ENCODE measurements around the gene FGF4.

Gene FGF4

GRCh38 chr11:69803604-69804218 lies 28.6 kb upstream of the FGF4 start:
- CTCF ChIA-PET: interaction anchor here (0.6 to 0.7 kb wide), 2 partner anchors 82 to 85 kb away, joined by 3 to 4 read pairs; no protein-coding TSS in a partner anchor
- POLR2A ChIA-PET: no interaction called here
- Histone ChIP-seq H3K4me1 (ENCODE audit: control insufficient read depth, insufficient read depth, low read length) (no peaks in the 10 kb centered on the region), H3K27ac (ENCODE audit: extremely low read depth, low read depth, low read length) (no peak overlapping the region), H3K4me3 (ENCODE audit: low read depth, low read length) (no peak overlapping the region), H3K36me3 (ENCODE audit: control insufficient read depth in 2 of 2, insufficient read depth in 1 of 2, low read length in 2 of 2) (no peaks in the 10 kb centered on the region), H3K9me3 (ENCODE audit: control insufficient read depth, insufficient read depth, low read depth, low read length) (no peaks in the 10 kb centered on the region)
- TF ChIP-seq ZNF785 (tag by site-specific recombination; IDR thresholded peaks at IDR 0.05) (no peak), ZNF366 (tag by site-specific recombination; conservative IDR thresholded peaks at IDR 0.05) (peak; percentile 99), ZNF76 (tag by site-specific recombination; IDR thresholded peaks at IDR 0.05; ENCODE audit: borderline replicate concordance, low read depth) (no peak), ZNF776 (tag by site-specific recombination; IDR thresholded peaks at IDR 0.05; ENCODE audit: borderline replicate concordance) (0 out of 2 replicates have a peak, but pooled peaks have one; percentile 12), ZNF629 (tag by site-specific recombination; IDR thresholded peaks at IDR 0.05) (no peak), SCRT2 (tag by site-specific recombination; IDR thresholded peaks at IDR 0.05) (no peak), SALL2 (tag by site-specific recombination; IDR thresholded peaks at IDR 0.05; ENCODE audit: borderline replicate concordance) (peak; percentile 50; the same call in 1 of the 2 replicates), ZBTB17 (tag by site-specific recombination; IDR thresholded peaks at IDR 0.05) (peak; percentile 100)

GRCh38 chr11:69803022-69803421 lies 27.9 kb upstream of the FGF4 start:
- Histone ChIP-seq H3K4me3 (ENCODE audit: low read depth, low read length) (no peak overlapping the region), H3K9me3 (ENCODE audit: control insufficient read depth, insufficient read depth, low read depth, low read length) (no peaks in the 10 kb centered on the region), H3K4me1 (ENCODE audit: control insufficient read depth, insufficient read depth, low read length) (no peaks in the 10 kb centered on the region), H3K36me3 (ENCODE audit: control insufficient read depth in 2 of 2, insufficient read depth in 1 of 2, low read length in 2 of 2) (no peaks in the 10 kb centered on the region), H3K27ac (ENCODE audit: extremely low read depth, low read depth, low read length) (no peak overlapping the region)
- ChIA-PET POLR2A (no interaction called here), CTCF (interaction anchor here (0.6 to 0.7 kb wide), 2 partner anchors 86 to 94 kb away, joined by 3 to 4 read pairs; no protein-coding TSS in a partner anchor)
- TF ChIP-seq ATF2 (tag by site-specific recombination; IDR thresholded peaks at IDR 0.05; ENCODE audit: low read depth) (no peak), ZNF623 (tag by site-specific recombination; IDR thresholded peaks at IDR 0.05) (peak; percentile 90)

- TF ChIP-seq ELK4 (IDR thresholded peaks at IDR 0.05; ENCODE audit: borderline replicate concordance, low read depth, low read length) (no peak), ZBTB1 (tag by site-specific recombination; IDR thresholded peaks at IDR 0.05) (no peak), KLF17 (tag by site-specific recombination; IDR thresholded peaks at IDR 0.05) (no peak), TCF7L2 (IDR thresholded peaks at IDR 0.05; ENCODE audit: borderline replicate concordance, low read depth, low read length) (no peak), ZNF670 (tag by site-specific recombination; IDR thresholded peaks at IDR 0.05; ENCODE audit: low read depth) (no peak), ZXDB (tag by site-specific recombination; IDR thresholded peaks at IDR 0.05) (no peak), ZNF10 (tag by site-specific recombination; IDR thresholded peaks at IDR 0.05) (no peak), ZNF514 (tag by site-specific recombination; IDR thresholded peaks at IDR 0.05) (no peak), ZFHX2 (tag by site-specific recombination; conservative IDR thresholded peaks at IDR 0.05) (no peak), ZNF571 (tag by site-specific recombination; IDR thresholded peaks at IDR 0.05) (no peak), SCRT1 (tag by site-specific recombination; IDR thresholded peaks at IDR 0.05; ENCODE audit: borderline replicate concordance) (no peak), ZNF140 (tag by site-specific recombination; IDR thresholded peaks at IDR 0.05) (no peak), ZNF2 (tag by site-specific recombination; IDR thresholded peaks at IDR 0.05) (no peak), ZNF629 (tag by site-specific recombination; IDR thresholded peaks at IDR 0.05) (no peak), ZNF354C (tag by site-specific recombination; IDR thresholded peaks at IDR 0.05; ENCODE audit: borderline replicate concordance, low read depth) (no peak), ZNF280D (tag by site-specific recombination; IDR thresholded peaks at IDR 0.05) (no peak), ZBTB21 (tag by site-specific recombination; IDR thresholded peaks at IDR 0.05) (no peak)
- H3K27ac ChIP-seq (ENCODE audit: extremely low read depth, low read depth, low read length): no peak overlapping the region
- no peak overlapping the region for H3K4me3 ChIP-seq (ENCODE audit: low read depth, low read length)
- H3K4me1 ChIP-seq (ENCODE audit: control insufficient read depth, insufficient read depth, low read length): no peaks in the 10 kb centered on the region
- H3K36me3 ChIP-seq (ENCODE audit: control insufficient read depth in 2 of 2, insufficient read depth in 1 of 2, low read length in 2 of 2): no peaks in the 10 kb centered on the region
- no peaks in the 10 kb centered on the region for H3K9me3 ChIP-seq (ENCODE audit: control insufficient read depth, insufficient read depth, low read depth, low read length)
- POLR2A ChIA-PET: no interaction called here
- CTCF ChIA-PET: interaction anchor here (0.6 kb wide), 1 partner anchor 93 kb away, joined by 3 read pairs; no protein-coding TSS in a partner anchor
These were observed 27.4 kb upstream of the FGF4 start for GRCh38 chr11:69802590-69802989.
